HepG2 (cell line): ENCODE measurements around the gene TARS3. TPM values are rescaled to one million over a fixed set of nuclear protein-coding genes. Genes with fewer than 3 reads are reported as not detected.

Experiments used
- ASH2L ChIP-seq: fragments of 300-600, 200-600 bp; sonication (generic); IDR thresholded peaks from 2 replicates; pipeline ENCODE4 v1.7.0; 2017; ENCODE audit warnings: low read depth, mild to moderate bottlenecking, moderate library complexity, mixed read lengths, low read length; ENCODE audit not compliant: insufficient read length
- BHLHE40 ChIP-seq: IDR thresholded peaks from 2 replicates; pipeline ENCODE4 v1.6.1; 2011; ENCODE audit warnings: low read length, improper control_type of control experiment
- CBFB ChIP-seq: sonication (generic); formaldehyde crosslinking; IDR thresholded peaks from 2 replicates; pipeline ENCODE4 v1.4.0; 2020; ENCODE audit warnings: missing genetic modification reagents
- GLI4 ChIP-seq: sonication (generic); formaldehyde crosslinking; IDR thresholded peaks from 2 replicates; pipeline ENCODE4 v1.5.1; 2020; ENCODE audit warnings: missing genetic modification reagents, mild to moderate bottlenecking, moderate library complexity, borderline replicate concordance
- NR2F6 ChIP-seq, 2 experiments: IDR thresholded peaks; 2 replicates each; pipeline ENCODE4 v1.6.1; 2016; ENCODE audit warnings: antibody characterized with exemption in 1 of 2, mild to moderate bottlenecking in 1 of 2
- PHF21A ChIP-seq: sonication (generic); formaldehyde crosslinking; IDR thresholded peaks from 2 replicates; pipeline ENCODE4 v1.5.0; 2020; ENCODE audit warnings: mild to moderate bottlenecking, missing genetic modification reagents
- POLR2AphosphoS2 ChIP-seq: IDR thresholded peaks from 2 replicates; pipeline ENCODE4 v1.6.1; 2011; ENCODE audit warnings: low read depth, low read length, improper control_type of control experiment
- TCF12 ChIP-seq, 2 experiments: fragments of 450-650 bp in 1 of 2; sonication (generic) in 1 of 2; formaldehyde crosslinking in 1 of 2; IDR thresholded peaks; 2 replicates each; pipeline versions ENCODE4 v1.6.1 to v1.8.0; 2017 to 2022; ENCODE audit warnings: antibody characterized with exemption in 1 of 2, mild to moderate bottlenecking in 1 of 2, missing genetic modification reagents in 1 of 2, moderate library complexity in 1 of 2
- TP53 ChIP-seq: sonication (generic); formaldehyde crosslinking; conservative IDR thresholded peaks from 2 replicates; pipeline ENCODE4 v1.4.0; 2020; ENCODE audit warnings: missing genetic modification reagents
- ZMYM3 ChIP-seq: sonication (generic); formaldehyde crosslinking; IDR thresholded peaks from 2 replicates; pipeline ENCODE4 v1.5.1; 2020; ENCODE audit warnings: mild to moderate bottlenecking, missing genetic modification reagents
- ZNF292 ChIP-seq: sonication (generic); formaldehyde crosslinking; IDR thresholded peaks from 2 replicates; pipeline ENCODE4 v1.8.1; 2022; ENCODE audit warnings: mild to moderate bottlenecking, low read depth, missing genetic modification reagents, borderline replicate concordance
- ZNF616 ChIP-seq: sonication (generic); formaldehyde crosslinking; IDR thresholded peaks from 2 replicates; pipeline ENCODE4 v1.5.0; 2020; ENCODE audit warnings: low read depth, mild to moderate bottlenecking, missing genetic modification reagents
- ZNF7 ChIP-seq: IDR thresholded peaks from 2 replicates; pipeline ENCODE4 v1.6.1; 2016; ENCODE audit warnings: missing biosample characterization, missing genetic modification reagents
- ZZZ3 ChIP-seq: sonication (generic); formaldehyde crosslinking; IDR thresholded peaks from 2 replicates; pipeline ENCODE4 v1.4.0; 2020; ENCODE audit warnings: missing genetic modification reagents, mild to moderate bottlenecking, borderline replicate concordance
- polyA plus RNA-seq, 8 experiments: library from polyadenylated mRNA; depleted of rRNA in 3 of 8; stranded (reverse) in 7 of 8; unstranded in 1 of 8; fragments of >200 nt; fragmentation: Illumina TruSeq in 4 of 8; extraction: Trizol in 4 of 8; gene quantifications; 2 replicates each; pipeline versions ENCODE4 v1.2.1 to v1.2.3, GENCODE V29; 2011 to 2016; ENCODE audit warnings: low read depth in 4 of 8, missing spikeins in 1 of 8, mixed read lengths in 1 of 8; ENCODE audit not compliant: insufficient read depth in 1 of 8
- total RNA-seq, 5 experiments: library from RNA; depleted of rRNA; stranded (reverse); fragments of >200 nt; fragmentation: Illumina TruSeq; extraction: Trizol; gene quantifications; 2 replicates each; pipeline ENCODE4 v1.2.3, GENCODE V29; 2016; ENCODE audit warnings: low read depth in 1 of 5
- TF ChIP-seq, protein P1 (sequence below): sonication (generic); formaldehyde crosslinking; conservative IDR thresholded peaks from 2 replicates; pipeline ENCODE4 v1.4.0; 2020; ENCODE audit warnings: missing genetic modification reagents
- TF ChIP-seq, protein P2 (sequence below): sonication (generic); formaldehyde crosslinking; IDR thresholded peaks from 2 replicates; pipeline ENCODE4 v1.4.0; 2020; ENCODE audit warnings: missing genetic modification reagents
- TF ChIP-seq, protein P3 (sequence below): sonication (generic); formaldehyde crosslinking; IDR thresholded peaks from 2 replicates; pipeline ENCODE4 v1.4.0; 2020; ENCODE audit warnings: mild to moderate bottlenecking, missing genetic modification reagents

TARS3 gene
- total and polyA plus RNA-seq, 2 of the 13 experiments (the other 11 are each of a cell fraction or from before 2014, with no cell fraction given) = 4.1 to 11.7 TPM

DNA sequence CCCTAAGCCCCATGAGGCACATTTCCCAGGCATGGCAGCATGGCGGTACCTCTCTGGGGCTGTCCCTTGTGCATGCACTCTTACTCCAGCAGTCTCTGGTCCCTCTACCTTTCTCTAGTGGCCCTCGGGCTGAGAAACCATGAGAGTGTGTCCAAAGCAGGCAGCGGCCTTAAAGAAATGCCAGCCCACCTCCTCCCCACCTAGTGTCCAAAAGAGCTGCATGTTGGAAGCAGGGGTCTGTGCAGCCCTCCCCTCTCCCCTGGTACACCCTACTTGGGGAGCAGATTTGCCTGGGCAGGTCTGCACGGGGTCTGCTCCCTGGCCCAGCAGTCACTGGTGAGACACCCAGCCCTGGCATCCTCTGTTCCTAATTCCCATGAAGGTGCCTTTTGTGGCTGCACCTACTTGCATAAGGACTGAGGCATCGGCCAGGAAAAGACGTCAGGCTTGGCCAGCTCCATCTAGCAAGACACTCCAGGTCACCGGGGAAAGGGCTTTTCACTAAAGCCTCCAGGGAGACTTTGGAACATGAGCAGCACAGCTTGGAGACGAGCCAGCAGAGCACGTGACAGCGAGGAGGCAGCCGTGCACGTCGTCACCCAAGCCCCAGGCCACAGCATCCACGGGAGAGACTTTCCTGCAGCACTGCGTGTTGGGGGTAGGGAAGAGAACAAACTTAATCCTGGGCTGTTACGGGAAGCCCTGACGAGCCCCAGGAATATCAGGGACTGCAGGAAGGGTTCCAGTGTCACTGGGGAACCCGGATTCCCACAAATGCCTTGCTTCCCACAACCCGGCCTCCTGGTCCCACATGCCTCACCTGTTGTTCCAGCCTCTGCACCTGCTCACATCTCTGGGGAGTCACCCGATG, 110.9 kb downstream of the TARS3 start (continued):
- TF ChIP-seq GLI4 (CRISPR knock-in tag) = 0 out of 2 replicates have a peak, but pooled peaks have one; percentile 66
- TF ChIP-seq BHLHE40 = peak; percentile 93
- no peak for TF ChIP-seq TP53 (CRISPR knock-in tag)
- TF ChIP-seq, protein P1, sequence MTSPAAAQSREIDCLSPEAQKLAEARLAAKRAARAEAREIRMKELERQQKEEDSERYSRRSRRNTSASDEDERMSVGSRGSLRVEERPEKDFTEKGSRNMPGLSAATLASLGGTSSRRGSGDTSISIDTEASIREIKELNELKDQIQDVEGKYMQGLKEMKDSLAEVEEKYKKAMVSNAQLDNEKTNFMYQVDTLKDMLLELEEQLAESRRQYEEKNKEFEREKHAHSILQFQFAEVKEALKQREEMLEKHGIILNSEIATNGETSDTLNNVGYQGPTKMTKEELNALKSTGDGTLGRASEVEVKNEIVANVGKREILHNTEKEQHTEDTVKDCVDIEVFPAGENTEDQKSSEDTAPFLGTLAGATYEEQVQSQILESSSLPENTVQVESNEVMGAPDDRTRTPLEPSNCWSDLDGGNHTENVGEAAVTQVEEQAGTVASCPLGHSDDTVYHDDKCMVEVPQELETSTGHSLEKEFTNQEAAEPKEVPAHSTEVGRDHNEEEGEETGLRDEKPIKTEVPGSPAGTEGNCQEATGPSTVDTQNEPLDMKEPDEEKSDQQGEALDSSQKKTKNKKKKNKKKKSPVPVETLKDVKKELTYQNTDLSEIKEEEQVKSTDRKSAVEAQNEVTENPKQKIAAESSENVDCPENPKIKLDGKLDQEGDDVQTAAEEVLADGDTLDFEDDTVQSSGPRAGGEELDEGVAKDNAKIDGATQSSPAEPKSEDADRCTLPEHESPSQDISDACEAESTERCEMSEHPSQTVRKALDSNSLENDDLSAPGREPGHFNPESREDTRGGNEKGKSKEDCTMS (CRISPR knock-in tag) = no peak
- TF ChIP-seq NR2F6 (IDR thresholded peaks at IDR 0.05) = no peak
- no peak for TF ChIP-seq NR2F6 (CRISPR knock-in tag; IDR thresholded peaks at IDR 0.05)
- TF ChIP-seq CBFB = no peak
- TF ChIP-seq ASH2L = no peak
- no peak for TF ChIP-seq TCF12 (IDR thresholded peaks at IDR 0.05)
- peak; percentile 52; the same call in 1 of the 2 replicates for TF ChIP-seq TCF12 (CRISPR knock-in tag; IDR thresholded peaks at IDR 0.05)
- no peak for TF ChIP-seq ZNF616 (CRISPR knock-in tag)
- TF ChIP-seq, protein P2, sequence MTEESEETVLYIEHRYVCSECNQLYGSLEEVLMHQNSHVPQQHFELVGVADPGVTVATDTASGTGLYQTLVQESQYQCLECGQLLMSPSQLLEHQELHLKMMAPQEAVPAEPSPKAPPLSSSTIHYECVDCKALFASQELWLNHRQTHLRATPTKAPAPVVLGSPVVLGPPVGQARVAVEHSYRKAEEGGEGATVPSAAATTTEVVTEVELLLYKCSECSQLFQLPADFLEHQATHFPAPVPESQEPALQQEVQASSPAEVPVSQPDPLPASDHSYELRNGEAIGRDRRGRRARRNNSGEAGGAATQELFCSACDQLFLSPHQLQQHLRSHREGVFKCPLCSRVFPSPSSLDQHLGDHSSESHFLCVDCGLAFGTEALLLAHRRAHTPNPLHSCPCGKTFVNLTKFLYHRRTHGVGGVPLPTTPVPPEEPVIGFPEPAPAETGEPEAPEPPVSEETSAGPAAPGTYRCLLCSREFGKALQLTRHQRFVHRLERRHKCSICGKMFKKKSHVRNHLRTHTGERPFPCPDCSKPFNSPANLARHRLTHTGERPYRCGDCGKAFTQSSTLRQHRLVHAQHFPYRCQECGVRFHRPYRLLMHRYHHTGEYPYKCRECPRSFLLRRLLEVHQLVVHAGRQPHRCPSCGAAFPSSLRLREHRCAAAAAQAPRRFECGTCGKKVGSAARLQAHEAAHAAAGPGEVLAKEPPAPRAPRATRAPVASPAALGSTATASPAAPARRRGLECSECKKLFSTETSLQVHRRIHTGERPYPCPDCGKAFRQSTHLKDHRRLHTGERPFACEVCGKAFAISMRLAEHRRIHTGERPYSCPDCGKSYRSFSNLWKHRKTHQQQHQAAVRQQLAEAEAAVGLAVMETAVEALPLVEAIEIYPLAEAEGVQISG (CRISPR knock-in tag) = peak; percentile 51; the same call in 1 of the 2 replicates
- no peak for TF ChIP-seq ZNF292 (CRISPR knock-in tag)
- no peak for TF ChIP-seq ZZZ3
- TF ChIP-seq, protein P3, sequence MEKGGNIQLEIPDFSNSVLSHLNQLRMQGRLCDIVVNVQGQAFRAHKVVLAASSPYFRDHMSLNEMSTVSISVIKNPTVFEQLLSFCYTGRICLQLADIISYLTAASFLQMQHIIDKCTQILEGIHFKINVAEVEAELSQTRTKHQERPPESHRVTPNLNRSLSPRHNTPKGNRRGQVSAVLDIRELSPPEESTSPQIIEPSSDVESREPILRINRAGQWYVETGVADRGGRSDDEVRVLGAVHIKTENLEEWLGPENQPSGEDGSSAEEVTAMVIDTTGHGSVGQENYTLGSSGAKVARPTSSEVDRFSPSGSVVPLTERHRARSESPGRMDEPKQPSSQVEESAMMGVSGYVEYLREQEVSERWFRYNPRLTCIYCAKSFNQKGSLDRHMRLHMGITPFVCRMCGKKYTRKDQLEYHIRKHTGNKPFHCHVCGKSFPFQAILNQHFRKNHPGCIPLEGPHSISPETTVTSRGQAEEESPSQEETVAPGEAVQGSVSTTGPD (CRISPR knock-in tag) = no peak; the same call in 1 of the 2 replicates
- no peak for TF ChIP-seq ZNF7 (CRISPR knock-in tag)
- TF ChIP-seq PHF21A = peak; percentile 37; the same call in 1 of the 2 replicates
- no peak for TF ChIP-seq POLR2AphosphoS2
- TF ChIP-seq ZMYM3 (CRISPR knock-in tag) = no peak
